ENCODE measurements around the gene AVP. TPM values are rescaled to one million over a fixed set of nuclear protein-coding genes. Genes with fewer than 3 reads are reported as not detected.

The AVP gene
- total and polyA plus RNA-seq, 9 of the 15 experiments (the other 6 are each of a cell fraction or from before 2014, with no cell fraction given), result not detected

- TF ChIP-seq ESRRB (CRISPR knock-in tag; IDR thresholded peaks at IDR 0.05; ENCODE audit: borderline replicate concordance) (no peak), ZNF277 (CRISPR knock-in tag; IDR thresholded peaks at IDR 0.05; ENCODE audit: borderline replicate concordance) (no peak), BDP1 (IDR thresholded peaks at IDR 0.05; ENCODE audit: insufficient read depth, insufficient read length) (no peak), ZNF384 (IDR thresholded peaks at IDR 0.05; ENCODE audit: low read depth, low read length) (no peak), ZNF311 (CRISPR knock-in tag; IDR thresholded peaks at IDR 0.05) (no peak), PRDM10 (IDR thresholded peaks at IDR 0.05; ENCODE audit: partially characterized antibody) (no peak), TARDBP (IDR thresholded peaks at IDR 0.05) (no peak), CREB3 (tag; conservative IDR thresholded peaks at IDR 0.05; ENCODE audit: low read depth) (no peak), FOS (IDR thresholded peaks at IDR 0.05; ENCODE audit: extremely low read depth, insufficient read length) (no peak), NRF1 (conservative IDR thresholded peaks at IDR 0.05 in 1 of 2, IDR thresholded peaks at IDR 0.05 in 1 of 2) (peak; percentile 56 to 63), E2F1 (CRISPR knock-in tag; IDR thresholded peaks at IDR 0.05) (no peak; the same call in 1 of the 2 replicates), HIVEP1 (CRISPR knock-in tag; IDR thresholded peaks at IDR 0.05) (no peak), MAFG (tag; conservative IDR thresholded peaks at IDR 0.05) (no peak), JUN (IDR thresholded peaks at IDR 0.05; ENCODE audit: borderline replicate concordance, low read depth, low read length) (no peak), JUN (CRISPR knock-in tag; IDR thresholded peaks at IDR 0.05; ENCODE audit: borderline replicate concordance) (peak; percentile 69; the same call in 1 of the 2 replicates), ZNF584 (CRISPR knock-in tag; IDR thresholded peaks at IDR 0.05; ENCODE audit: low read depth) (no peak), FOXA1 (IDR thresholded peaks at IDR 0.05; ENCODE audit: borderline replicate concordance) (no peak), HSF4 (CRISPR knock-in tag; IDR thresholded peaks at IDR 0.05; ENCODE audit: borderline replicate concordance) (no peak), RFX5 (IDR thresholded peaks at IDR 0.05; ENCODE audit: low read depth, low read length) (no peak), ZNF239 (CRISPR knock-in tag; IDR thresholded peaks at IDR 0.05) (no peak), GTF2F1 (IDR thresholded peaks at IDR 0.05; ENCODE audit: low read depth, low read length) (no peak)
Measured at GRCh38 chr20:3045816-3046676, 38.5 kb downstream of the AVP start, which contains the start of gene MRPS26 (continued).

All from K562 (cell line).